ENCODE results near the gene NHLRC4.

NHLRC4 gene

GRCh38 chr16:609316-609715 lies 42.5 kb downstream of the NHLRC4 start:
- Histone ChIP-seq H3K9me3 (ENCODE audit: control extremely low read depth in 1 of 5, control insufficient read depth in 4 of 5, insufficient read depth in 2 of 5, low read depth in 1 of 5, low read length in 4 of 5) (peaks cover 0 to 5% (median 3%) of the 10 kb centered on the region in 5 experiments), H3K27ac (ENCODE audit: insufficient read depth in 1 of 2, low read depth in 1 of 2, low read length in 2 of 2, poor library complexity in 1 of 2, severe bottlenecking in 2 of 2) (no peak overlapping the region), H3K4me1 (ENCODE audit: control extremely low read depth in 1 of 4, control insufficient read depth in 4 of 4, insufficient read depth in 4 of 4, low read length in 3 of 4) (no peaks in the 10 kb centered on the region), H3K4me3 (ENCODE audit: control insufficient read depth in 1 of 7, extremely low read depth in 1 of 7, insufficient read depth in 4 of 7, low read depth in 2 of 7, low read length in 6 of 7) (no peak overlapping the region), H3K27me3 (replicated peaks in 2 of 5; ENCODE audit: control insufficient read depth in 4 of 5, insufficient read depth in 5 of 5, low read length in 4 of 5) (no peaks in the 10 kb centered on the region), H3K36me3 (ENCODE audit: control insufficient read depth in 4 of 4, insufficient read depth in 4 of 4, low read length in 3 of 4) (peaks cover 0 to 7% (median 2%) of the 10 kb centered on the region in 4 experiments)
- DNase-seq: no peak
- POLR2A ChIA-PET: no interaction called here
- CTCF ChIA-PET: interaction anchor here (0.7 to 3.3 kb wide), 8 partner anchors 8 to 52 kb away, joined by 3 to 16 read pairs (median 4); no protein-coding TSS in a partner anchor
- WGBS (ENCODE audit: insufficient coverage): 89% methylated on average over 9 of the region's 13 CpGs

- Histone ChIP-seq H3K9me3 (ENCODE audit: control extremely low read depth in 1 of 5, control insufficient read depth in 4 of 5, insufficient read depth in 2 of 5, low read depth in 1 of 5, low read length in 4 of 5) (peaks cover 0 to 5% (median 2%) of the 10 kb centered on the region in 5 experiments), H3K27me3 (replicated peaks in 2 of 5; ENCODE audit: control insufficient read depth in 4 of 5, insufficient read depth in 5 of 5, low read length in 4 of 5) (no peaks in the 10 kb centered on the region), H3K36me3 (ENCODE audit: control insufficient read depth in 4 of 4, insufficient read depth in 4 of 4, low read length in 3 of 4) (peaks cover 0 to 7% (median 1%) of the 10 kb centered on the region in 4 experiments), H3K4me1 (ENCODE audit: control extremely low read depth in 1 of 4, control insufficient read depth in 4 of 4, insufficient read depth in 4 of 4, low read length in 3 of 4) (no peaks in the 10 kb centered on the region), H3K4me3 (ENCODE audit: control insufficient read depth in 1 of 7, extremely low read depth in 1 of 7, insufficient read depth in 4 of 7, low read depth in 2 of 7, low read length in 6 of 7) (no peak overlapping the region), H3K27ac (ENCODE audit: insufficient read depth in 1 of 2, low read depth in 1 of 2, low read length in 2 of 2, poor library complexity in 1 of 2, severe bottlenecking in 2 of 2) (no peak overlapping the region)
- ChIA-PET POLR2A (no interaction called here), CTCF (interaction anchor here (0.5 to 3.3 kb wide), 6 partner anchors 9 to 109 kb away, joined by 3 to 16 read pairs (median 4); no protein-coding TSS in a partner anchor)
- WGBS (ENCODE audit: insufficient coverage): 94% methylated on average over 13 of the region's 14 CpGs
- no peak for DNase-seq
Observed at GRCh38 chr16:609984-610383, 43.2 kb downstream of the NHLRC4 start.

- Histone ChIP-seq H3K27ac (ENCODE audit: insufficient read depth in 1 of 2, low read depth in 1 of 2, low read length in 2 of 2, poor library complexity in 1 of 2, severe bottlenecking in 2 of 2) (no peak overlapping the region), H3K36me3 (ENCODE audit: control insufficient read depth in 4 of 4, insufficient read depth in 4 of 4, low read length in 3 of 4) (peaks cover 0 to 7% (median 0%) of the 10 kb centered on the region in 4 experiments), H3K9me3 (ENCODE audit: control extremely low read depth in 1 of 5, control insufficient read depth in 4 of 5, insufficient read depth in 2 of 5, low read depth in 1 of 5, low read length in 4 of 5) (no peaks in the 10 kb centered on the region), H3K4me1 (ENCODE audit: control extremely low read depth in 1 of 4, control insufficient read depth in 4 of 4, insufficient read depth in 4 of 4, low read length in 3 of 4) (no peaks in the 10 kb centered on the region), H3K27me3 (replicated peaks in 2 of 5; ENCODE audit: control insufficient read depth in 4 of 5, insufficient read depth in 5 of 5, low read length in 4 of 5) (no peaks in the 10 kb centered on the region), H3K4me3 (ENCODE audit: control insufficient read depth in 1 of 7, extremely low read depth in 1 of 7, insufficient read depth in 4 of 7, low read depth in 2 of 7, low read length in 6 of 7) (no peak overlapping the region)
- ChIA-PET POLR2A (no interaction called here), CTCF (interaction anchor here (0.5 to 3.3 kb wide), 6 partner anchors 10 to 110 kb away, joined by 3 to 16 read pairs (median 4); no protein-coding TSS in a partner anchor)
- 74% methylated on average over 23 of the region's 28 CpGs for WGBS (ENCODE audit: insufficient coverage)
- peak; percentile 36 to 65 (median 59) for DNase-seq
Observed at GRCh38 chr16:610513-611381, 43.9 kb downstream of the NHLRC4 start.

DNA sequence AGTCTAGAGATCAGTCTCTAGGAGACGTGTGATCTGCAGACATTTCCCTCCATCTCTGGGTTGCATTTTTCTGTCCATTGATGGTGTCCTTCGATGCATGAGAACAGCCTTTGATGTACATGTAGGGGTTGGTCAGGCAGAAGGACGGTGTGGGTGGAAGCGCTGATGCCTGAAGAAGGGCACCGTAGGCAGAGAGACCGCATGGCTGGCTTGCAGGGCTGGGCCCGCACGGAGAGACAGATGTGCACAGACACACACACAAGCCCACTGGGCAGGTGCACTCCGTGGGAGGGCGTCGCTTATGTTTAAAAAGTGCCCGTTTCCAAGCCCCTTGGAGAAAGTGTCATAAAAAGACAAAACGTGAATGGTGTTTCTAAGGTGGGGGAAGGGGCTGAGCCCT lies 48.3 kb downstream of the NHLRC4 start:
- H3K9me3 ChIP-seq (ENCODE audit: control extremely low read depth in 1 of 5, control insufficient read depth in 4 of 5, insufficient read depth in 2 of 5, low read depth in 1 of 5, low read length in 4 of 5): no peaks in the 10 kb centered on the region
- H3K36me3 ChIP-seq (ENCODE audit: control insufficient read depth in 4 of 4, insufficient read depth in 4 of 4, low read length in 3 of 4): peaks cover 0 to 9% (median 2%) of the 10 kb centered on the region in 4 experiments
- H3K27ac ChIP-seq (ENCODE audit: insufficient read depth in 1 of 2, low read depth in 1 of 2, low read length in 2 of 2, poor library complexity in 1 of 2, severe bottlenecking in 2 of 2): no peak overlapping the region
- DNase-seq: no peak
- H3K4me3 ChIP-seq (ENCODE audit: control insufficient read depth in 1 of 7, extremely low read depth in 1 of 7, insufficient read depth in 4 of 7, low read depth in 2 of 7, low read length in 6 of 7): no peak overlapping the region
- WGBS (ENCODE audit: insufficient coverage): 94% methylated on average over 12 of the region's 13 CpGs
- POLR2A ChIA-PET: no interaction called here
- H3K4me1 ChIP-seq (ENCODE audit: control extremely low read depth in 1 of 4, control insufficient read depth in 4 of 4, insufficient read depth in 4 of 4, low read length in 3 of 4): no peaks in the 10 kb centered on the region
- CTCF ChIA-PET: no interaction called here
- no peaks in the 10 kb centered on the region for H3K27me3 ChIP-seq (replicated peaks in 2 of 5; ENCODE audit: control insufficient read depth in 4 of 5, insufficient read depth in 5 of 5, low read length in 4 of 5)

DNA sequence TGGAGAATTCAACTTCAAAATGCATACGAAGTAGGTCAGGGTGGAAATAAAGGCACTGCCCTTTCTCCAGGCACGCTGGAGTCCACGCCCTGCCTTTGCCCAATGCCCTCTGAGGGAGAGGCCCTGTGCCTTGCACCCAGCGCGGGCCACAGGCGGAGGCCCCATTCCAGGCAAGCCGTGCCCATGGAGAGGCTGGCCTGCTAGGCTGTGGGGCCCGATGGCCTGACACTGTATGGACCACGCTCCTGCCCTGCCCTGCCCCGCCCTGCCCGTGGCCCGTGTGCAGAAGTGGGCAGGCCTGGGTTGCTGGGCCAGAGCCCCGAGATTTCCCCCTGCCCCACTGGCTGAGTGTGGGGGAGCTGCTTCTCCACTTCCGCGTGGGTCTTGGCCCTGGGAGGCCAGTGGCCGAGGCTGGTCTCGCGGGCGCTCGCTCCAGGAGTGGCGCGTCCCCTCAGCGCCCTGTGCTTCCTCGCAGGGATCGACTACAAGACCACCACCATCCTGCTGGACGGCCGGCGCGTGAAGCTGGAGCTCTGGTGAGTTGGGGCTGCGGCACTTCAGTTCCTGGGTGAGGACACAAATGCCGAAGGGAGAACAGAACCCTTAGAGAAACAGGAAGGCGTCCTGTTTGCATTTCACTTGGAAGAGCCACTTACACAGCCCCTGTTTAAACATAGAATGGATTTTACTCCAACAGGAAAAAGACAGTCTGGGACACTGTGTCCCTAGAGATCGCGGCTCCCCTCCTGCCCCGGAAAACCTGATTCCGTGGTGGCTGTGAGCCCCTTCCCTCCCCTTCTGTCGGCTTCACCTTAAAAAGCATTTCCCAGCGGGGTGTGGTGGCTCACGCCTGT lies 50.2 kb downstream of the NHLRC4 start:
- Histone ChIP-seq H3K36me3 (ENCODE audit: control insufficient read depth in 4 of 4, insufficient read depth in 4 of 4, low read length in 3 of 4) (peaks cover 0 to 11% (median 4%) of the 10 kb centered on the region in 4 experiments), H3K4me3 (ENCODE audit: control insufficient read depth in 1 of 7, extremely low read depth in 1 of 7, insufficient read depth in 4 of 7, low read depth in 2 of 7, low read length in 6 of 7) (no peak overlapping the region), H3K27me3 (replicated peaks in 2 of 5; ENCODE audit: control insufficient read depth in 4 of 5, insufficient read depth in 5 of 5, low read length in 4 of 5) (no peaks in the 10 kb centered on the region), H3K27ac (ENCODE audit: insufficient read depth in 1 of 2, low read depth in 1 of 2, low read length in 2 of 2, poor library complexity in 1 of 2, severe bottlenecking in 2 of 2) (no peak overlapping the region), H3K4me1 (ENCODE audit: control extremely low read depth in 1 of 4, control insufficient read depth in 4 of 4, insufficient read depth in 4 of 4, low read length in 3 of 4) (no peaks in the 10 kb centered on the region), H3K9me3 (ENCODE audit: control extremely low read depth in 1 of 5, control insufficient read depth in 4 of 5, insufficient read depth in 2 of 5, low read depth in 1 of 5, low read length in 4 of 5) (no peaks in the 10 kb centered on the region)
- ChIA-PET POLR2A (no interaction called here), CTCF (no interaction called here)
- DNase-seq: no peak
- WGBS (ENCODE audit: insufficient coverage): 98% methylated on average over 38 of the region's 39 CpGs

- ChIA-PET CTCF (no interaction called here), POLR2A (interaction anchor here (0.6 kb wide), 1 partner anchor 47 kb away, joined by 3 read pairs; no protein-coding TSS in a partner anchor)
- Histone ChIP-seq H3K4me1 (ENCODE audit: control extremely low read depth in 1 of 4, control insufficient read depth in 4 of 4, insufficient read depth in 4 of 4, low read length in 3 of 4) (no peaks in the 10 kb centered on the region), H3K27ac (ENCODE audit: insufficient read depth in 1 of 2, low read depth in 1 of 2, low read length in 2 of 2, poor library complexity in 1 of 2, severe bottlenecking in 2 of 2) (no peak overlapping the region), H3K36me3 (ENCODE audit: control insufficient read depth in 4 of 4, insufficient read depth in 4 of 4, low read length in 3 of 4) (peaks cover 0 to 11% (median 4%) of the 10 kb centered on the region in 4 experiments), H3K4me3 (ENCODE audit: control insufficient read depth in 1 of 7, extremely low read depth in 1 of 7, insufficient read depth in 4 of 7, low read depth in 2 of 7, low read length in 6 of 7) (no peak overlapping the region), H3K27me3 (replicated peaks in 2 of 5; ENCODE audit: control insufficient read depth in 4 of 5, insufficient read depth in 5 of 5, low read length in 4 of 5) (no peaks in the 10 kb centered on the region), H3K9me3 (ENCODE audit: control extremely low read depth in 1 of 5, control insufficient read depth in 4 of 5, insufficient read depth in 2 of 5, low read depth in 1 of 5, low read length in 4 of 5) (no peaks in the 10 kb centered on the region)
- 94% methylated on average over 9 of the region's 16 CpGs for WGBS (ENCODE audit: insufficient coverage)
- no peak for DNase-seq
Observed at GRCh38 chr16:617855-618254, 51.0 kb downstream of the NHLRC4 start.
